Measurements from ENCODE around the gene ZNF710.

The ZNF710 gene

GRCh38 chr15:90019611-90020010, 18.5 kb downstream of the ZNF710 start:
- DNase-seq, result no peak

DNA sequence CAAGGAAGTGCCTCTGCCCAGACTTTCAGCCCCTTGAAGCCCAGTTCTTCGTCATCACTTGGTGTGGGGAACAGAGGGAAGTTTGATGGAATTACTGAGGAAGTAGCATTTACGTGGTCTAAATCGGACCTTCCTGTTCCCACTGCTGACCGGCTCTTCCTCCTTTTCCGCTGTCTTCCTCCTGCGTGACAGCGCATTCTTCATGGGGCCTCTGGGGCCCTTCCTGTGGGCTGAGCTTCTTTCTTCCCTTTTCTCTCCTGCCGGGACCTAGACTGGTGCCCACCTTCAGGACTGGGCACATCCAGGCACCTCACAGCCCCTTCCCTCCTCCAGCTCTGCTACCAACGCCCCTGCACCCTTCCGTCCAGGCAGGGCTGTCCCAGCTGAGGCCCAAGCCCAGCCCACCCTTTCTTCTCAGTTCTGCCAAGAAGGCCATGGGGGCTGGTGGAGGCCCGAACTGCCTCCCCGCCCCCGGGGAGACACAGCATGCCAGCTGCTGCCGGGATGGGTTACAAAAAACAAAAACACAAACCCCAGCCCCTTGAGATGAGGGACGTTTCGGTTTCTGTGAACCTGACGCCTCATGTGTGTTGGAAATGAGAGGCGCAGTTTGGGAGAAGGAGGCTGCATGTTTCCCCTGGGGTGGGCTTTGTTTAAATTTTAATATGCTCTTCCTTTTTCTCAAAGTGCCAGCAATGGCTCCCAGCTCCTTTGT, 19.1 kb downstream of the ZNF710 start:
- DNase-seq, result no peak

GRCh38 chr15:90020936-90021507, 19.9 kb downstream of the ZNF710 start:
- no peak for DNase-seq

GRCh38 chr15:90022345-90022744, 21.2 kb downstream of the ZNF710 start:
- DNase-seq, result no peak

GRCh38 chr15:90022905-90023700, 22.0 kb downstream of the ZNF710 start:
- no peak for DNase-seq

GRCh38 chr15:90024406-90024805, 23.3 kb downstream of the ZNF710 start:
- DNase-seq, result no peak

GRCh38 chr15:90025489-90026033, 24.4 kb downstream of the ZNF710 start:
- no peak for DNase-seq

- DNase-seq, result no peak
Observed at GRCh38 chr15:90028376-90028944, 27.3 kb downstream of the ZNF710 start.

GRCh38 chr15:90029024-90029423, 27.9 kb downstream of the ZNF710 start:
- DNase-seq, result peak; percentile 71

DNA sequence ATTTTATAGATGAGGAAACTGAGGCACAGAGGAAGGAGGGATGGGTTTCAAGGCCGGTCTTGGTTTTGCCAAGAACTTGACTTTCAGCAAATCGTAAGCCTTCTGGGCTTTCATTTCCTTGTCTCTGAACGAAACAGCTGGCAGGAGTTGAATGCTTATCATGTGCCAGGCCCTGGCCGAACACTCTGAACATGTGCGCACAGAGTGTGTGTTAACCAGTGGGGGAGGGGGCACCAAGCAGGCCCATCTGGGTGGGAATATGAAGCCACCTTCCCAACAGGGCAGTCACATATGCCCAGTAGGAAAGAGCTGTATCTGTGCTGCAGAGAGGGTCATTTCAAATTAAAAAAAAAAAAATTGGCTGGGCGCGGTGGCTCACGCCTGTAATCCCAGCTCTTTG, 29.3 kb downstream of the ZNF710 start:
- DNase-seq, result no peak

- DNase-seq, result peak; percentile 35
Observed at GRCh38 chr15:90031231-90031791, 30.2 kb downstream of the ZNF710 start.

GRCh38 chr15:90033006-90033405, 31.9 kb downstream of the ZNF710 start:
- no peak for DNase-seq

GRCh38 chr15:90033448-90033847, 32.3 kb downstream of the ZNF710 start:
- DNase-seq, result no peak

GRCh38 chr15:90035095-90035839, 34.1 kb downstream of the ZNF710 start:
- peak; percentile 72 for DNase-seq

DNA sequence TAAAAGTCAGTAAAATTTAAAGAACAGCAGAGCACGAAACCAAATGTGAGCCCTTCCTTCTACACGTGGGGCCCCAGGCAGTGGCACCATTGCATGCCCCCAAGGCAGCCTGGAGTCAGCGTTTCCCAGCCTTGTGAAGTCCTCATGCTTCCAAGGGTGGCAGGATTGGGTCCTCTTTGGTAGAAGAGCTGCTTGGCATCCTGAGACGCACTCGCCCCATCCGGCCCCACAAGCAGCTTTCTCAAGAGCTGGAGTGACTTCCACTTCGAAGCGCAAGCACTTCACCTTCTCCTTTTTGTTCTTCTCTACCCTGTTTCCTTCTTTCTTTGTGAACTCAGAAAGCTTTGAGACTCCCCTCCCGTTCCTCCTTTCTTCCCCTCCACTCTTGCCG, 34.7 kb downstream of the ZNF710 start:
- DNase-seq, result no peak

GRCh38 chr15:90036343-90036742, 35.2 kb downstream of the ZNF710 start:
- DNase-seq, result no peak

DNA sequence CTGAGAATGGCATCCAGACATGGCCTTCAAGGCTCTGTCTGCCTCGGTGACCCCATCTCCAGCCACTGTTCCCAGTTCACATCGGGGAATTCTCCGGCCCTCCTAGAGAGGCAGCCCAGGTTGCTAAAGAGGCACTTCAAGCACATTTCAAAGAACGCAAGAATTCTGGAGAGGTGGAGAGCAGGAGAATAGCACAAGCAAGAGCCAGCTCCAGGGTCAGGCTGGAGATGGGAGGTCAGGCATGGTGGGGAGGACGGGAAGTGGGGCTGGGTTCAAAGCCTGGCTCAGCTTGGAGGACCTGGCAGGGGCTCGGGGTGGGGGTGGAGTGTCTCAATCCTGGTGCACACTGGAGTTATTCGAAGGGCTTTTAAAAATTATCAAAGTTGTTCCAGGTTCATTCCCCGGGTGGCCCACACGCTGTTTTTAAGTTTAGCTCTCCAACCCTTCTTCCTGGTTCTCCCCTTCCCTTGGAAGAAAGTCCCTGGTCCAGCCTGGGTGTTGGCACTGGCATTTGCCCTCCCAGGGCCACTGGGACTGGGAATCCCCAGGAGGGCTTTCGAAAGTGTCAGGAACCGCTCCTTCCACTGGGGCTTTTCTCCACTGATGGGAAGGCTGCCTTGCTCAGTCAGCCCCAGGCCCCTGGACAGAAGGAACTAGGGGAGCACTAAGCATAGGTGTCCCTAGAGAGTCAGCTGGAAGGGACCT, 35.8 kb downstream of the ZNF710 start:
- no peak for DNase-seq

GRCh38 chr15:90037511-90037860, 36.4 kb downstream of the ZNF710 start:
- DNase-seq, result no peak

DNA sequence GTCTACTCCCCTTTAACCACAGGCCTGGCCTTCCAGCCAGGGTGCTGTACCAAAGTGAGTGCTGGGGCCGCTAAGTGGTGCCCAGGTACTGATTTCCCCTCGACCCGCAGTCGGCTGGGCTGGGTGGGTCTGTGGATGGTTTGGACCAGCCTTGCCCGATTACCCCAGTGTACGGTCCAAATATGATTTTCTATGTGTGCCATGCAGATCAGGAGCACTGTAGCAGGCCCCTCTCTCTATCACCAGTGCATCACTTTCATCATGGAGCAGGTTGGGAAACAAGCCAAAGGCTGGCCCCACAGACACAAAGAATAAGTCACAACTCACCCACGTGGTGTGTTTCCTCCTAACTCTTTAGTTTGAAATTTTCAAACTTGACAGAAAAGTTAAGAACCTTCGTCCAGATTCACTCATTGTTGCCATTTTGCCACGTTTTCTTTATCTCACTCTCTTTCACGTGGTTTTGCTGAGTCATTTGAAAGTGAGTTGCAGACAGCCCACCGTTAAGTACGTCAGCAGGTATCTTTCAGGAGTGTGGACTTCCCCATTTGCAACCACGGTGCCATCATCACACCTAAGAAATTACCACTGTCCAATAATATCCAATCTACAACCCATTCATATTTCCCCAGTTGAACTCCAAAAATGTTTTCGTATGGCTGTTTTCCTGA, 37.0 kb downstream of the ZNF710 start:
- no peak for DNase-seq

DNA sequence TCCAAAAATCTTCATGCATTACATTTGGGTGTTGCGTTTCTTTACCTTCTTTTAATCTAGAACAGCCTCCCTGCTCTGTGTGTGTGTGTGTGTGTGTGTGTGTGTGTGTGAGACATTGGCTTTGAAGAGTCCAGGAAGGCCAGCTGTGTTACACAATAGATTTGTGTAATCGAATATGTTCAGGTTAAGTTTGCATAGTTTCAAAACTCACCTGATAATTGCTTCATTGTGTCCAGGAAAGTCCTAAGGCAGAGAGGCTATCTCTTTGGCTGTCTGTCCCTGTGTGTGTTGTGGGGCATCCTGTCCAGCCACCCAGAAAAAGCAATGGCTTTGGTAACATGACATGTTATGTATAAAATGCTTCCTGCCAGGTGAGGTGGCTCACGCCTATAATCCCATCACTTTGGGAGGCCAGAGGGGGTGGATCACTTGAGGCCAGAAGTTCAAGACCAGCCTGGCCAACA, 37.5 kb downstream of the ZNF710 start:
- peak; percentile 18 for DNase-seq

DNA sequence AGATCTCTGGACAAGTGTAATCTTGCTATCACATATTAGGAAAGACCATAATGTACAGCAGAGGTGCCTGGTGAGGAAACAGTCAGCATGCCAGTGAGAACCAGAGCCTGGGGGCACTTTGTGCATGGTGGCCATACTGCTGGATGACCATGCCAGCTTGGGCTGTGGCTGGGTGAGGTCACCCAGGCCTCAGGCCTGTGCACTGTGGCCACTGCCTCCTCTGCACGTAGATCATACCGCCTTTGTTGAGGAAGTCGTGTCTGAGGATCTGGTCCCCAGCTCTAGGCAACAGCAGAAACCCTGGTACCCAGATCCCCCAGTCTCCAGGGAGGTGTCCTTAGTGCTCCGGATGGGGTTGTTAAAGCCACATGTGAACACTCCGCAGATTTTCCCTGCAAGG, 38.9 kb downstream of the ZNF710 start:
- no peak for DNase-seq
